Subcutaneous abdominal adipose tissue (tissue), 5 donors: ENCODE measurements around the gene LRIG1.

ENCODE experiments used
- H3K27ac ChIP-seq: one replicate; pipeline ENCODE4 v1.7.0; 2013; ENCODE audit warnings: low read depth, mild to moderate bottlenecking, inconsistent platforms, low read length, moderate library complexity
- H3K27me3 ChIP-seq, 5 donors: one replicate each; pipeline ENCODE4 v1.7.0; 2013; ENCODE audit warnings: low read length in 5 of 5, inconsistent platforms in 1 of 5; ENCODE audit not compliant: control insufficient read depth in 5 of 5, insufficient read depth in 4 of 5
- H3K36me3 ChIP-seq, 5 donors: one replicate each; pipeline ENCODE4 v1.7.0; 2013; ENCODE audit warnings: low read length in 5 of 5; ENCODE audit not compliant: control insufficient read depth in 5 of 5, insufficient read depth in 5 of 5
- H3K4me1 ChIP-seq, 5 donors: one replicate each; pipeline ENCODE4 v1.7.0; 2013; ENCODE audit warnings: low read length in 5 of 5, mild to moderate bottlenecking in 3 of 5, moderate library complexity in 1 of 5; ENCODE audit not compliant: control insufficient read depth in 5 of 5, insufficient read depth in 5 of 5
- H3K4me3 ChIP-seq, 5 donors: one replicate each; pipeline ENCODE4 v1.7.0; 2013; ENCODE audit warnings: low read length in 5 of 5, low read depth in 1 of 5
- H3K9ac ChIP-seq, 5 donors: one replicate each; pipeline ENCODE4 v1.7.0; 2013; ENCODE audit warnings: low read length in 5 of 5, mild to moderate bottlenecking in 4 of 5, moderate library complexity in 3 of 5
- H3K9me3 ChIP-seq, 5 donors: one replicate each; pipeline ENCODE4 v1.7.0; 2013; ENCODE audit warnings: low read length in 5 of 5; ENCODE audit not compliant: control insufficient read depth in 5 of 5
- donor health status: healthy.
- donor health status: healthy.
- donor health status: healthy.
- donor health status: healthy.
- donor health status: healthy.

Gene LRIG1

DNA sequence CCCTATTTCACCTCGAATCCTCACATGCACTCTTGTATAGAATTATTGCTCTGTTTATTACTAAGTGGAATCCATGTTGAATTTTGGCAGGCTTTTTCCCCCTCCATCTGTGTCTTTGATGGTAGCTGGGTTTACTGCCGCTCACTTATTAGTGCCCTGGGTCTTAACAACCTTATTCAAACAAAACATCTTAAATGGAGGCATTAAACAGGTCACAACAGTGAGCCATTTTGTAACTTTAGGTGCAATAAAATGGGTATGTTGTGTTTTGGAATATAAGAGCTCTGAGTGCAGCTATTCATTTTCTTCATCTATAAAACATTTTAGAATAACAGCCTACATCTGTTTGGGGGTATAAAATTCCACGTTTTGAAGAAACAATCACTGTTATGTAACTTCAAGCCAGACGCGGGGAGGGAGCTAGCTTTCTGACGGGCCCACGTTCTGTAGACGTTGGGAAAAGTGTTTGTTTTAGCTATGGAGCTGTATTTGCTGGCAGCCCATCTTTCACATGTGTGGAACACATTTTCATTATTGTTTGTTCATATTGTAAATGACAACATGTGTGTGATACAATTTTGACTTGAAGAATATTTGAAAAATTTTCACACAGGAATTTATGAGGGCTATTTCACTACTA is 158.0 kb downstream of the LRIG1 start:
- H3K4me3 ChIP-seq, result no peak overlapping the region
- no peaks in the 10 kb centered on the region for H3K27me3 ChIP-seq
- peaks cover 3 to 13% (median 9%) of the 10 kb centered on the region in 5 donors for H3K4me1 ChIP-seq
- H3K9ac ChIP-seq, result no peak overlapping the region
- H3K36me3 ChIP-seq, result peaks cover 0 to 3% (median 0%) of the 10 kb centered on the region in 5 donors
- no peak overlapping the region for H3K27ac ChIP-seq
- no peaks in the 10 kb centered on the region for H3K9me3 ChIP-seq

DNA sequence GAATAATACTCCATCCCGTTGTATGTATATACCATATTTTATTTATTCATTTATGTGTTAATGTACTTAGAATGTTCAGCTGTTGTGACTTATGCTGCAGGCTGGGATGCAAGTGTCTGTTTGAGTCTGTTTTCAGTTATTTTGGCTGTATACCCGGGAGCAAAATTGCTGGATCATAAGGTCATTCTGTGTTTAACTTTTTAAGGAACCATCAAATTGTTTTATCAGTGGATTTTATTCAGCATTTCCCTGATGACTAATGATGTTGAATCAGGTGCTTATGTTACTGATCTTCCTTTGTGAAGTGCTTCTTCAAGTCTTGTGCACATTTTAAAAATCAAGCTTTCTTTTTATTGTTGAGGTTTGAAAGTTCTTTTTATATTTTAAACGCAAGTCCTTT is 161.9 kb downstream of the LRIG1 start:
- Histone ChIP-seq H3K36me3 (no peaks in the 10 kb centered on the region), H3K9ac (no peak overlapping the region), H3K27ac (no peak overlapping the region), H3K4me3 (no peak overlapping the region), H3K27me3 (no peaks in the 10 kb centered on the region), H3K9me3 (no peaks in the 10 kb centered on the region), H3K4me1 (no peaks in the 10 kb centered on the region)

DNA sequence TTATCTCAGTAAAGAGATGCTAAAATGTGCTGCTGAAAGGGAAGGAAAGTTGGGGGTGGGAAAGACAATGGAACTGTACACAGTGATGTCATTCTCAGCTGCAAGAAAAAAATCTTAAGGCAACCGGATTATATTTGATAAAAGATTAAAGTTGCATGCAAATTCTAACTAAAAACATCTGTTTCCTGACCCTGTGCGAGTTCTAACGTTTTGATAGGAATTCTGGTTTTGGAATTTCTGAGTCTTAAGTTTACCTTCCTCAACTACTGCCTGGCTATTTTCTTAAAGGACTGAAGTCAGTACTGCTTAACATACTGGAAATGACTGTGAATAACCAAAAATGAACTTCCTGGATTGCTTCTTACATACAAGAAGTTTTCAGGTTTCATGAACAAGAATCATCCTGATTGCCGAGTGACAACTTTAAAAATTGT is 164.5 kb downstream of the LRIG1 start:
- H3K36me3 ChIP-seq, result no peaks in the 10 kb centered on the region
- H3K27me3 ChIP-seq, result no peaks in the 10 kb centered on the region
- no peak overlapping the region for H3K4me3 ChIP-seq
- no peaks in the 10 kb centered on the region for H3K4me1 ChIP-seq
- no peaks in the 10 kb centered on the region for H3K9me3 ChIP-seq
- no peak overlapping the region for H3K27ac ChIP-seq
- no peak overlapping the region for H3K9ac ChIP-seq

DNA sequence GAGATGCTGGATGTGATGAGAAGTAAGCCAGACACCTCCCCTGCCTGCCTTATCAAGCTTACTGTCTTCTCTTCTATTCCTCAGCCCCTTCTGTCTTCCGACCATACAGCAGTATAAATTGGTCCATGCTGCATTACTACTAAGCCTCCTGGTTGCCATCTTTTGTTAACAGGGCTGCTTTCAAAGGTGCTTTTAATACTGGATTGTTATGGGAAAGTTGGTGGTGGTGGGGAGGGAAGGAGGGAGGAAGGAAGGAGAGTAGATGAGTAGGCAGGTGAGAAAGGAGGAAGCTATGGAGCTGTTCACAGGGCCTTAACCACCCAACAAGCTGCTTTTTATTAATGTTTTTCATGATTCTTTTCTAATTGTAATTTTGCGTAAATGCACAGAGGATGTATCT is 165.2 kb downstream of the LRIG1 start:
- Histone ChIP-seq H3K9me3 (no peaks in the 10 kb centered on the region), H3K36me3 (no peaks in the 10 kb centered on the region), H3K4me3 (no peak overlapping the region), H3K9ac (no peak overlapping the region), H3K4me1 (no peaks in the 10 kb centered on the region), H3K27ac (no peak overlapping the region), H3K27me3 (no peaks in the 10 kb centered on the region)
